Measurements from ENCODE around the gene DUSP28. TPM values are rescaled to one million over a fixed set of nuclear protein-coding genes. Genes with fewer than 3 reads are reported as not detected.
"Not testable (repeated sequence)": the region's sequence is repeated elsewhere in the genome, so short reads cannot be mapped to it uniquely, and the experiment has no call there.

Gene DUSP28
- total RNA-seq, 4 donors from 2014 or later: 5.5 to 8.1 (median 7.4) TPM

DNA sequence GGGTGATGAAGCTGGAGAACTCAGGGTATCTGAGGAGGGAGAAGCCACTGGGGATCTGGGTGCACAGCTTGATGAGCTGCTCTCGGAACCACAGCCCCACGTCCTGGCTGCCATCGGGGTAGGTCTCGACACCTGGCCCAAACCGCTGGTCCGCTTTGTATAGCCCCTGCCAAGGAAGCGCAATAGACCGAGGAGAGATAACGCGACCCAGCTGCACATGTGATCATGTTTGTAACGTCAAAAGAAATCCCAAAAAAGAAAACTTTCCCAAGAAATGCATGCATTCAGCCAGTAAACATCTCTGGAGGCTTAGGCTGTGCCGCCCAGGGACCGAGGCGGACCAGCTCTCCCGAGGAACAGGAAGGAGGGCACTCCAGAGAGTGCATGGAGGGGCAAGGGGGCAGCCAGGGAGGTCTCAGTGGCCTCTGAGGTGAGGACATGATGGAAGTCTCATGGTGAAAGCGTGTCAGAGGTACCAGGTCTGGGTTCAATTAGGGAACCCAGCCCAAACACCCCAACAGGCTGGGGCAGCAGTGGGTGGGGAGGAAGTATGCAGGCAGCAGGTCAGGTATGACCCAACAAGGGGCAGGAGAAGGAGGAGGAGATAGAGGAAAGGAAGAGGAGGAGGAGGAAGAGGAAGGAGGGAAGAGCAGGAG lies 30.7 kb upstream of the DUSP28 start:
- intact Hi-C loops (cut with DNase I; ENCODE audit: low total_unique reads): no loop called here
- 87 to 95% methylated on average over 16 of the region's 16 CpGs for WGBS, 2 donors
- H3K4me3 ChIP-seq (ENCODE audit: low read depth, poor library complexity, severe bottlenecking): no peak overlapping the region
- no peak for TF ChIP-seq POLR2A (IDR thresholded peaks at IDR 0.05)
- TF ChIP-seq, protein P1, sequence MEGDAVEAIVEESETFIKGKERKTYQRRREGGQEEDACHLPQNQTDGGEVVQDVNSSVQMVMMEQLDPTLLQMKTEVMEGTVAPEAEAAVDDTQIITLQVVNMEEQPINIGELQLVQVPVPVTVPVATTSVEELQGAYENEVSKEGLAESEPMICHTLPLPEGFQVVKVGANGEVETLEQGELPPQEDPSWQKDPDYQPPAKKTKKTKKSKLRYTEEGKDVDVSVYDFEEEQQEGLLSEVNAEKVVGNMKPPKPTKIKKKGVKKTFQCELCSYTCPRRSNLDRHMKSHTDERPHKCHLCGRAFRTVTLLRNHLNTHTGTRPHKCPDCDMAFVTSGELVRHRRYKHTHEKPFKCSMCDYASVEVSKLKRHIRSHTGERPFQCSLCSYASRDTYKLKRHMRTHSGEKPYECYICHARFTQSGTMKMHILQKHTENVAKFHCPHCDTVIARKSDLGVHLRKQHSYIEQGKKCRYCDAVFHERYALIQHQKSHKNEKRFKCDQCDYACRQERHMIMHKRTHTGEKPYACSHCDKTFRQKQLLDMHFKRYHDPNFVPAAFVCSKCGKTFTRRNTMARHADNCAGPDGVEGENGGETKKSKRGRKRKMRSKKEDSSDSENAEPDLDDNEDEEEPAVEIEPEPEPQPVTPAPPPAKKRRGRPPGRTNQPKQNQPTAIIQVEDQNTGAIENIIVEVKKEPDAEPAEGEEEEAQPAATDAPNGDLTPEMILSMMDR (IDR thresholded peaks at IDR 0.05): no peak
- DNase-seq (ENCODE audit: low spot score in 2 of 2): peak; percentile 3 to 70

DNA sequence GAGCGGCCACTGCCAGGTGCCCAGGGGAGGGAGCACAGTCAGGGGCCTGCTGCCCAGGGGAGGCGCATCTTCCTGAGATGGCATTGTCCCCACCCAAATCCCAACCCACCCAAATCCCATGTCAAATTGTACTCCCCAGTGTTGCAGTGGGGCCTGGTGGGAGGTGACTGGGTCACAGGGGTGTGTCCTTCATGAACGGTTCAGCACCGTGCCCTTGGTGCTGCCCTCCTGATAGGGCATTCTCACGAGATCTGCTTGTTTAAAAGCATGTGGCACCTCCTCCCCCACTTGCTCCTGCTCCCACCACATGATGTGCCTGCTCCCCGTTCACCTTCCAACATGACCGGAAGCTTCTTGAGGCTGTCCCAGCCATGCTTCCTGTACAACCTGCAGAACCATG lies 30.0 kb upstream of the DUSP28 start:
- no peak for TF ChIP-seq POLR2A (IDR thresholded peaks at IDR 0.05)
- TF ChIP-seq, protein P1 (IDR thresholded peaks at IDR 0.05): no peak
- intact Hi-C loops (cut with DNase I; ENCODE audit: low total_unique reads): no loop called here
- 91 to 99% methylated on average over 7 of the region's 7 CpGs for WGBS, 2 donors
- H3K4me3 ChIP-seq (ENCODE audit: low read depth, poor library complexity, severe bottlenecking): no peak overlapping the region
- peak; percentile 6 to 49 for DNase-seq (ENCODE audit: low spot score in 2 of 2)

DNA sequence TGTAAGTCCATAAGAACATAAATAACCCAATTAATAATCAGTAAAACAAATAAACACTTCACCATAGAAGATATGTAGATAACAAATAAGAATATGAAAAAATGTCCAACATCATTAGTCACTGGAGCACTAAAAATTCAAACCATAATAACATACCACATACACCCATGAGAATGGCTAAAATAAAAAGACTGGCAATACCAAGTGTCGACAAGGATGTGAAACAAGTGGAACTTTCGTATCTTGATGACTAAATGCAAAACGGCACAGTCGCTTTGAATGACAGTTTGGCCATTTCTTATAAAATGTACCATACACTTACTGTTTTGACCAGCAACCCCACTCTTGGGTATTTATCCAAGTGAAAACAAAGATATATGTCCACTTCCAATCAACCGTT lies 29.1 kb upstream of the DUSP28 start:
- no peak for TF ChIP-seq POLR2A (IDR thresholded peaks at IDR 0.05)
- H3K4me3 ChIP-seq (ENCODE audit: low read depth, poor library complexity, severe bottlenecking): no peak overlapping the region
- no peak for DNase-seq (ENCODE audit: low spot score in 2 of 2)
- 96 to 97% methylated on average over 5 of the region's 5 CpGs for WGBS, 2 donors
- intact Hi-C loops (cut with DNase I; ENCODE audit: low total_unique reads): no loop called here

DNA sequence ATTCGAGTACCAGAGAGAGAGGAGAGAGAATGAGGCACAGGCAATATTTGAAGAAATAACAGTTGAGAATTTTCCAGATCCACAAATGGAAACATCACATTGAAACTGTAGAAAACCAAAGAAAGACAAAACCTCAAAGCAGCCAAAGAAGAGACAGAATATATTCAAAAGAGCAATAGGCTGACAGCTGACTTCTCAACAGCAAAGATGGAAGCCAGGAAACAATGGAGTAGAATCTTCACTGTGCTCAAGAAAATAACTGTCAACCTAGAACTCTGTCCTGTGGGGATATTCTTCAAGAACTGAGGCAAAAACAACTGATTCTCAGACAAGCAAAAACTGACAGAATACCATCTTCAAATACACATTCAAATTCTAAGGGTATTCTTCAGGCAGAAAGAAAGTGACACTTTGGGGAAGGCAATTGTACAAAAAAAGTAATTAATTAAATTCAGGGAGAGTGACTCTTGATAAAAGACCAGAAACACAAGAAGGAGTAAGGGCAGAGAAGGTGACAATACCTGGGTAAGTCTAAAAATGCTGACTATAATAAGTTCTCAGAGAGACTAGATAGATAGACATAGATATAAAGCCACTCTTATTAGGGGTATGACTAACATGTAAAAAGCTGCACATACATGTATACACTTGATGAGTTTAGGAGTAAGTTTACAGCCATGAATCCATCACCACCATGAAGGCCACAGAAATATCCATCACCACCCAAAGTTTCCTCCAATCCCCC lies 28.0 kb upstream of the DUSP28 start:
- DNase-seq (ENCODE audit: low spot score in 2 of 2): no peak
- TF ChIP-seq, protein P1 (IDR thresholded peaks at IDR 0.05): no peak
- TF ChIP-seq POLR2A (IDR thresholded peaks at IDR 0.05): no peak
- H3K4me3 ChIP-seq (ENCODE audit: low read depth, poor library complexity, severe bottlenecking): no peak overlapping the region
- intact Hi-C loops (cut with DNase I; ENCODE audit: low total_unique reads): no loop called here
- WGBS, 2 donors: 91 to 97% methylated on average over 1 of the region's 1 CpG

DNA sequence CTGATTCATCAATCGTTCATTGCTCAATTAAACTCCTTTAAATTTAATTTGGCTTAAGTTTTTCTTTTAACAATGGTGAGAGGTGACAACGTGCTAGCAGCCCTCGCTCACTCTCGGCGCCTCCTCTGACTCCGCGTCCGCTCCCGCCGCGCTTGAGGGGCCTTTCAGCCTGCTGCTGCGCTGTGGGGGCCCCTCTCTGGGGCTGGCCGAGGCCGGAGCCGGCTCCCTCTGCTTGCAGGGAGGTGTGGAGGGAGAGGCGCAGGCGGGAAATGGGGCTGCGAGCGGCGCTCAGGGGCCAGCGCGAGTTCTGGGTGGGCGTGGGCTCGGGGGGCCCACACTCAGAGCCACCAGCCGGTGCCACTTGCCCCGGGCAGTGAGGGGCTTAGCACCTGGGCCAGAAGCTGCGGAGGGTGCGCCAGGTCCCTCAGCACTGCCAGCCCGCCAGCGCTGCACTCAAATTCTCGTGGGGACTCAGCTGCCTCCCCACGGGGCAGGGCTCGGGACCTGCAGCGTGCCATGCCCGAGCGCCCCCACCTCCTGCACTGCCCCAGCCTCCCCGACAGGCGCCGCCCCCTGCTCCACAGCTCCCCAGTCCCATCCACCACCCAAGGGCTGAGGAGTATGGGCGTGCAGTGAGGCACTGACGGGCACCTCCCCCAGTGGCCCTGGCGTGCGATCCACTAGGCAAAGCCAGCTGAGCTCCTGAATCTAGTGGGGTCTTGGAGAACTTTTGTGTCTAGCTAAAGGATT lies 22.0 kb upstream of the DUSP28 start:
- 95 to 97% methylated on average over 38 to 40 of the region's 43 CpGs for WGBS, 2 donors
- H3K4me3 ChIP-seq (ENCODE audit: low read depth, poor library complexity, severe bottlenecking): no peak overlapping the region
- peak in 1 of 2 donors; percentile 70 for DNase-seq (ENCODE audit: low spot score in 2 of 2)
- no peak for TF ChIP-seq POLR2A (IDR thresholded peaks at IDR 0.05)
- TF ChIP-seq, protein P1 (IDR thresholded peaks at IDR 0.05): no peak
- intact Hi-C loops (cut with DNase I; ENCODE audit: low total_unique reads): no loop called here

DNA sequence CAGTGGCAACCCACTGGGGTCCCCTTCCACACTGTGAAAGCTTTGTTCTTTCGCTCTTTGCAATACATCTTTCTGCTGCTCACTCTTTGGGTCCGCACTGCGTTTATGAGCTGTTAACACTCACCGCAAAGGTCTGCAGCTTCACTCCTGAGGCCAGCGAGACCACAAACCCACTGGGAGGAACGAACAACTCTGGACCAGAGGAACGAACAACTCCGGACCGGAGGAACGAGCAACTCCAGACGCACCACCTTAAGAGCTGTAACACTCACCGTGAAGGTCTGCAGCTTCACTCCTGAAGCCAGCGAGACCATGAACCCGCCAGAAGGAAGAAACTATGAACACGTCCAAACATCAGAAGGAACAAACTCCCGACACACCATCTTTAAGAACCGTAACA lies 21.1 kb upstream of the DUSP28 start:
- H3K4me3 ChIP-seq (ENCODE audit: low read depth, poor library complexity, severe bottlenecking); intact Hi-C loops (cut with DNase I; ENCODE audit: low total_unique reads): not testable (repeated sequence)
- 97 to 98% methylated on average over 17 of the region's 17 CpGs for WGBS, 2 donors
- DNase-seq (ENCODE audit: low spot score in 2 of 2): peak in 1 of 2 donors; percentile 60
